Heart left ventricle (tissue), 13 donors: ENCODE results near the gene USP53.

Source experiments
- POLR2A ChIP-seq, 2 donors: fragments of 450-650 bp; IDR thresholded peaks; one replicate each; pipeline ENCODE4 v1.6.1; 2017; ENCODE audit warnings: antibody characterized with exemption in 2 of 2, mild to moderate bottlenecking in 2 of 2, moderate library complexity in 2 of 2
- TF ChIP-seq, protein P1 (sequence below), 12 donors: fragments of 200-600 bp; sonication (generic) in 4 of 12; IDR thresholded peaks; one replicate each; pipeline versions ENCODE4 v1.5.0 to v1.8.0; 2018 to 2022; ENCODE audit warnings: antibody characterized with exemption in 12 of 12, mild to moderate bottlenecking in 5 of 12
- donor health status: ischemic (EF 13 %, LVEDD 7.1; RV severe dilation, severe dysfunction).
- donor health status: DM: no; HTN: yes; CAD: no.
- donor health status: DM: no; HTN: no; CAD: no.
- donor health status: ischemic (EF 25% LVEDD 6.9; RV normal size, moderate dysfunction).
- donor health status: ischemic (EF 25% LVEDD 5.7; RV mildly dilated, moderate dysfunction).
- donor health status: ischemic (EF 35%, LVEDD 5.7; RV mildly dilated, moderate dysfunction).
- donor health status: nonischemic (EF 11% LVEDD 7.7; RV severe dilation, severe dysfunction).
- donor health status: DM: yes; HTN: yes; CAD: no.
- donor health status: PGD.
- donor health status: ischemic (EF 29% LVEDD 5.4; RV normal size, mild dysfunction).
- donor health status: nonischemic (EF 23%, LVEDD 6.1; RV moderate dilation, normal function).

DNA sequence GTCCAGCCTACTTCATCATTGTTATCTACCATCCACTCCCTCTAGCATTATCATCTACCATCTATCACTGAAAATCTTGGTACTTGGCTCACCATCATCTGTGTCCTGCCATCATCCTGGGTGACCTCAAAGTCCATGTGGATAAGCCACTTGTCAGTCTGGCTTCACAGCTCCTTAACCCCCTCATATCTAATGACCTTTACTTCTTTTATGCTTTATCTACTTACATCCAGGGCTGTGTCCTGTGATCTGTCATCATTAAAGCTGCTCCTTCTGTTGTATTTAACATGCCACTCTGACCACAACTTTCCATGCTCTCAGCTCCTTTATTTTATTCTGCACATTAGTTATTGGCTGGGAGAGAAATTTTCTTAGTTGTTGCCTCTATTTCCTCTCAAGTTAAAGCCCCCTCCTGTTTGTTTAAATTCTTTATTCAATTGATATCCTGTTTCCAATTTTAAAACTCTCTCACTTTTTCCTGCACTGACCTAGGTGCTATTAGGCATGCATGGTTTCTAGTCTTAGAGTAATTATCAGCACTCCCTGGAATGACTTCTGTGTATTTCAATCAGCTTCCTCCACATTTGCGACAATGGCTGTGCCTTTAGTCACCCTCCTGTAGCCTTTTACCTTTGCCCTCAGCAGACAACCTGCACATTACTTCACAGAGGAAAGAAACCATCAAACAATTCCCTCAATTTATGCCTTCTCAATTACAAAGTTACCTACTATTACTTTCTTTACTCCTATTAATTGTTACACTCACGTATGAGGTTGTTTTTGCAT, 117.5 kb downstream of the USP53 start:
- TF ChIP-seq, protein P1, sequence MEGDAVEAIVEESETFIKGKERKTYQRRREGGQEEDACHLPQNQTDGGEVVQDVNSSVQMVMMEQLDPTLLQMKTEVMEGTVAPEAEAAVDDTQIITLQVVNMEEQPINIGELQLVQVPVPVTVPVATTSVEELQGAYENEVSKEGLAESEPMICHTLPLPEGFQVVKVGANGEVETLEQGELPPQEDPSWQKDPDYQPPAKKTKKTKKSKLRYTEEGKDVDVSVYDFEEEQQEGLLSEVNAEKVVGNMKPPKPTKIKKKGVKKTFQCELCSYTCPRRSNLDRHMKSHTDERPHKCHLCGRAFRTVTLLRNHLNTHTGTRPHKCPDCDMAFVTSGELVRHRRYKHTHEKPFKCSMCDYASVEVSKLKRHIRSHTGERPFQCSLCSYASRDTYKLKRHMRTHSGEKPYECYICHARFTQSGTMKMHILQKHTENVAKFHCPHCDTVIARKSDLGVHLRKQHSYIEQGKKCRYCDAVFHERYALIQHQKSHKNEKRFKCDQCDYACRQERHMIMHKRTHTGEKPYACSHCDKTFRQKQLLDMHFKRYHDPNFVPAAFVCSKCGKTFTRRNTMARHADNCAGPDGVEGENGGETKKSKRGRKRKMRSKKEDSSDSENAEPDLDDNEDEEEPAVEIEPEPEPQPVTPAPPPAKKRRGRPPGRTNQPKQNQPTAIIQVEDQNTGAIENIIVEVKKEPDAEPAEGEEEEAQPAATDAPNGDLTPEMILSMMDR (IDR thresholded peaks at IDR 0.05) = no peak
- no peak for TF ChIP-seq POLR2A (IDR thresholded peaks at IDR 0.05)
